ENCODE measurements around the gene TMEM8B.
A peak's percentile ranks its signal among the peaks of the same experiment; 100 is the strongest.

The TMEM8B gene, protein sequence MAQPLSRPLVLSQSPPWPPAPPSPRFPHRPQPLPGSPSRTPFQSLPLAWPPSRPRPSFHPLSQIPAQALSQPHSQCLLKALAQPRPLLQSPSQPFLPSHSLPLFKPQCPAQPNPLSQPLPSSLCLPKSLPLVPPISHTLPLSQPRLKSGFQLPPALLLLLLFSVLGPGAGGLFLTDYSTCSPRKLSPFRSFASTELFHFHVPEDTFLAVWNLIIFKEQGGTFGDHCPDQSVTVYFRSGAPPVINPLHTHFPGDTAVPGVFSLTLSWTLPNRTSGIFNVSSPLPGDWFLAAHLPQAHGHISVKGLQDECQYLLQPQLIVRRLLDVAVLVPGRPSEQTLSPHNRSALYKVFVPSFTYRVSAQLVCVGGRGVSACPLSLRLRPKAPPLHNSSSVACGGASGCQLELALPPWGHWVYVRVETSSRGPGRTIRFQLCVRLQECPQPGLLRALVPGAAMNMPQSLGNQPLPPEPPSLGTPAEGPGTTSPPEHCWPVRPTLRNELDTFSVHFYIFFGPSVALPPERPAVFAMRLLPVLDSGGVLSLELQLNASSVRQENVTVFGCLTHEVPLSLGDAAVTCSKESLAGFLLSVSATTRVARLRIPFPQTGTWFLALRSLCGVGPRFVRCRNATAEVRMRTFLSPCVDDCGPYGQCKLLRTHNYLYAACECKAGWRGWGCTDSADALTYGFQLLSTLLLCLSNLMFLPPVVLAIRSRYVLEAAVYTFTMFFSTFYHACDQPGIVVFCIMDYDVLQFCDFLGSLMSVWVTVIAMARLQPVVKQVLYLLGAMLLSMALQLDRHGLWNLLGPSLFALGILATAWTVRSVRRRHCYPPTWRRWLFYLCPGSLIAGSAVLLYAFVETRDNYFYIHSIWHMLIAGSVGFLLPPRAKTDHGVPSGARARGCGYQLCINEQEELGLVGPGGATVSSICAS

DNA sequence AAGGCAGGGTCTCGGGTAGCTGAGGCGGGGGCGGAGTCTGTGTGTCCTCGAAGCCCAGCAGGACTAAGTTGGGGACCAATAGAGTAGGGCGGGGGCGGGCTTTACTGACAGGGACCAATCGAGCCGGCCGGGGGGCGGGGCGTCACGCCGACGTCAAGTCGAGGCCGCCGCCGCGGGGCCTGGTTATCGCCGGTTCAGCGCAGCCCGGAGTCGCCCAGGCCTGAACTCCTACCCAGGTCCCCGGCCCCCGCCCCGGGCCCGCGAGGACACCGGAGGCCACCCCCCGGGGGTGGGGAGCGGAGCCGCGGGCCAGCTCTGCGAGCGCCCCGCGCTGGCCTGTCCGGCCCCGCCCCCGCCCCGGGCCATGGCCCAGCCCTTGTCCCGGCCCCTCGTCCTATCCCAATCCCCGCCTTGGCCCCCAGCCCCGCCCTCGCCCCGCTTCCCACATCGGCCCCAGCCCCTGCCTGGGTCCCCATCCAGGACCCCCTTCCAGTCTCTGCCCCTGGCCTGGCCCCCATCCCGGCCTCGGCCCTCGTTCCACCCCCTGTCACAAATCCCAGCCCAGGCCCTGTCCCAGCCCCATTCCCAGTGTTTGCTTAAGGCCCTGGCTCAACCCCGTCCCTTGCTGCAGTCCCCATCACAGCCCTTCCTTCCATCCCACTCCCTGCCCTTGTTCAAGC is at the start of gene TMEM8B:
TMEM8B (plus strand) TSS at position 145 of the 680 bp plus-strand sequence; CDS start at position 365, 220 bp downstream.
- DNase-seq: peak; percentile 93

DNA sequence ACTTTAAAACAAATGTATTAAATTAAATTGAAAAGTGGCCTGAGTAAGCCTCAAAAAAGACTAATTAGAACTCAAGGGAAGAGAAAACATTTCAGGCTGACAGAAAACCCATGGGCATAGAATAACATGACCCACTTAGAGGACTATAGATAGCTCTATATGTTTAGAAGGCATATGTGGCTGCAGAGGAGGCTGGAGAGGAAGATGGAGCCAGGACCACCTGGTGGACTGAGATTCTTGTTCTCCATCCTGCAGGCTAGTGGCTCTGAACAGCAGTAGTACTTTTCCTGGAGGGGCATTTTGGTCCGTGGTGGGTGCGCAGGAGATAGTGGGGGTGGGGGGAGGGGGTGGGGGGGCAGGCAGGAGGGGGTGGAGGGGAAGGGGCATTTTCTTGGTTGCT is 48.0 kb upstream of the TMEM8B start:
- no peak for DNase-seq

DNA sequence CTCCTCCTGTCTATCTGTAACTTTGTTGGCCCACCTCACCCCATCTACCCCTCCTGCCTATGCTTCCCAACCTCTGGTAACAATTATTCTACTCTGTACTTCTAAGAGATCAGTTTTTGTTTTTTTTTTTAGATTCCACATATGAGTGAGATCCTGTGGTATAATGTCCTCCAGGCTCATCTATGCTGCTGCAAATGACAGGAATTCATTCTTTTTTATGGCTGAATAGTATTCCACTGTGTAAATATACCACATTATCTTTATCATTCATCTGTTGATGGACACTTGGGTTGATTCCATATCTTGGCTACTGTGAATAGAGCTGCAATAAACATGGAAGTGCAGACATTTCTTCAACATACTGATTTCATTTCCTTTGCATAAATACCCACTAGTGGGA is 45.6 kb upstream of the TMEM8B start:
- no peak for DNase-seq

DNA sequence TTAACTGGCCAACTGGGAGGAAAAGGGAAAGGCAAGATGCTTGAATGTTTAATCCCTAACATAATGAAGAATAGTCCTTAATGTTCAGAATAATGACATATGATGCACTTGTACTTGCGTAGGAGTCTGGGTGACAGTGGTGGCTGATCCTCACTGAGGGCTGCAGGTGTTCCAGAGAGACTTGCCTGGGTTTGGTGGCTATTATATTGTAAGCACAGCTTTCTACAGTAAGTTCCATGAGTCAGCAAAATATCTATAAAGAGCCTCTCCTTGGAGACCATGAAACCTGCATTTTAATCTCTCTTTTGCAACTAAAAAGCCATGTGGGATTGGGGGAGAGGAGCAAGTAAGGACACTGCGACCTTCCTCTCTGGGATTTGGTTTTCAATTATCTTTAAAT is 39.5 kb upstream of the TMEM8B start:
- no peak for DNase-seq

DNA sequence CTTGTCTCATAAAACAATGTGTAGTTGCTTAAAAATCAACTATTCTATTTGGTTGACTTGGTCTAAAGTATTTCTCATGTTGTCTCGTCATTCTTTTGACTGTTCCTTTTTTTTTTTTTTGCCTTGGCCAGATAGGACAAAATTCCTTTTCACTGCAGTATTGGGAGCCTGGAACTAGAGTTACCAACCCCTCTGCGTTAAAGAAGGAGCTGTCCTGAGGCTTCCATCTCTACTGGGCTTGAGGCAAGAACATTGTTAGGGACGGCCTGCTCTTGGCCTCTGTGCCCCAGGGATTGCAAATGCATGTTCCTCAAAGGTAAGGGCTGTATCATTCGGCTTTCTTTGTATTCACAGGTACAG is 39.0 kb upstream of the TMEM8B start:
- no peak for DNase-seq

DNA sequence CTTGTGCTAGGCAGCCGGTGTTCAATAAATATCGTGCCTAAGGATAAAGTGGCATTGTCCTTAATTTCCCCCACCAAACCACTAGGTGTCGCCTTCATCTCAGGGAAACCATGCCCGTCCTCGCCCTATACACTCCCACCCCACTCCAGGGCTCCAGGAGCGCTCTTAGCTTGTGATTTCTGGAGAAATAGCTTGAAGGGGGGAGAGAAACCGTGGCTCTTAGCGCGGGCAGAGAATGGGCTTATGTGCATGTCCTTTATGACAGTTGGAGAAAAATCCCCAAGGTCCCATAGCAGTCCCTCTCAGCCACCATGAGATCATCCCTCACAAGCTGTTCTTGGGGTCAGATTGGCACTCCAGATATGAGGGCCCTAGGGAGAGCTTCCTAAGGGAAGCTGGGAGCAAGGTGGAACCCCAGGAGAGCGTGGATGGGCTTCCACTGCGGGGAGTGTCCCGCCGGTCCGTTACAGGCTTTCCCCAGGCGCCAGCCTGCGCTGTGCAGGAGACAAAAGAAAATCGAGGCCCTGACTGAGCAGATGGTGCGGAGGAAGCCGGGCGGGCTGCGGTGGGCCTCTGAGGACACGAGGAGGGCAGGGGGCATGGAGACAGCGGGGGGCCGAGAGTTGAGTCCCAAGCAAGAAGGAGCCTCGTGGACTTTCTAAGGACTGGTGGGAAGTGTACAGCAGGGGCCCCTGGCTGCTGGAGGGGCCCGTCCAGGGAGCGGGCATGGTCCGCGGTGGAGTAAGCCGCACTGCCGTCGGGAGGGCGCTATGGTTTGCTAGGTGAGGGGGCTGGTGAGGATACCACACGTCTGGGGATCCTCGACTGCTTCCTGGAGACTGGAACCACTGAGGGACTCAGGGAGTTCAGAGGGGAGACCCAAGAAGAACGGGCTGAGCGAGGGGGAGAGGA is 38.4 kb upstream of the TMEM8B start:
- peak; percentile 79 for DNase-seq

DNA sequence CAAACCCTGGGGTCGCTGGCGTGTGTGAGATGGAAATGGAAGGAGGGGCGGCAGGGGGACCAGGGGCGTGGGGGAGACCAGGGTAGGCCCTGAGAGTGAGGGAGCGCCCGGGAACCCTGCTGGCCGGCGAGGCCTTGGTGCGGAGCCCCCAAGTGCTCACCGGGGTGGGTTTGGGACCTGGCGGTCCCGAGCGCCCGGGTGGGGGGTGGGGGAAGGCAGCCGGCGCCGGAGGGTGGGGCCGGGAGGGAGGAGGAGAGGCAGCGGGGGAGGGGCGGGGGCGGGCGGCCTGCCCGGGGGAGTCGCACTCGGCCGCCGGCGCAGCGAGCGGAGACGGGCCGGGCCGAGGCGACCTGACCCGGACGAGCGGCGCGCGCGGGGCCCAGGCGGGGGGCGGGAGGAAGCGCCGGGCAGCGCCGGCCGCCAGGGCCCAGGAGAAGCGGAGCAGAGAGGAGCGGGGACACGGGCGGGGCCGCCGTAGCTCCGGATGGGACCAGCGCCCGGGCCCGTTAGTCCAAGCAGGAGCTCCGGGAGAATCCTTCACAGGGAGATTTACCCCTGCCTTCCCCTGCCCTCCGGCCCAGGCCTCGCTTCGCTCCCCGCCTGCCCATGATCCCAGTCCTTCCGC is 37.6 kb upstream of the TMEM8B start, which contains the start of gene NPR2:
NPR2 (plus strand) TSS at position 295 of the 625 bp plus-strand sequence. CDS start 818 bp downstream, outside the sequence.
- no peak for DNase-seq

DNA sequence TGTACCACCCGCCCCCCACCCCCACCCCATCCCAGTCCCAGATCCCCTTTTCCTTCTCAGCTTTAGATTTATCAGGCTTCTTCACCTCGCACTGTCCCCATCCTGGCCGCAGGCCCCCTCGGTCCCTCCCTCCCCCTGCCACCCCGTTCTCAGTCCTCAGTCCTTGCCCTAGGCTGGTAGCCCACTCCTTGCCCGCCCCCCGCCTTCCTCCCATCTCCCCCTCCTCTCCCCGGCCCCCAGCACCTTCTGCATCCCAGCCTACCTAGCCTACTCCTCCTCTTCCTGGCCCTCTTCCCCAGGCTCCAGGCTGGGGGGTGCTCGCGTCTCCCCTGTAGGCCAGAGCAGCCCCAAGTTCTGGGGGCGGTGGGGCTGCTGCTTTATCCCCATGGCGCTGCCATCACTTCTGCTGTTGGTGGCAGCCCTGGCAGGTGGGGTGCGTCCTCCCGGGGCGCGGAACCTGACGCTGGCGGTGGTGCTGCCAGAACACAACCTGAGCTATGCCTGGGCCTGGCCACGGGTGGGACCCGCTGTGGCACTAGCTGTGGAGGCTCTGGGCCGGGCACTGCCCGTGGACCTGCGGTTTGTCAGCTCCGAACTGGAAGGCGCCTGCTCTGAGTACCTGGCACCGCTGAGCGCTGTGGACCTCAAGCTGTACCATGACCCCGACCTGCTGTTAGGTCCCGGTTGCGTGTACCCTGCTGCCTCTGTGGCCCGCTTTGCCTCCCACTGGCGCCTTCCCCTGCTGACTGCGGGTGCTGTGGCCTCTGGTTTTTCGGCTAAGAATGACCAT is 36.8 kb upstream of the TMEM8B start:
- no peak for DNase-seq

DNA sequence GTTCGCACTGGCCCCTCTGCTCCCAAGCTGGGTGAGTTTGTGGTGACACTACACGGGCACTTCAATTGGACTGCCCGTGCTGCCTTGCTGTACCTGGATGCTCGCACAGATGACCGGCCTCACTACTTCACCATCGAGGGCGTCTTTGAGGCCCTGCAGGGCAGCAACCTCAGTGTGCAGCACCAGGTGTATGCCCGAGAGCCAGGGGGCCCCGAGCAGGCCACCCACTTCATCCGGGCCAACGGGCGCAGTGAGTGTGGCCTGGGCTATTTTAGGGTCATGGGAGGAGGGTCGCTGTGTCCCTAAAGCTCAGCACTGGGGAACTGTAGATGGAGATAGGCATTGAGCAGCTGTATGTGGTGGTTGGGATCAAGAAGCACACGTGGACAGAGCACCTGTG is 36.2 kb upstream of the TMEM8B start:
- no peak for DNase-seq

DNA sequence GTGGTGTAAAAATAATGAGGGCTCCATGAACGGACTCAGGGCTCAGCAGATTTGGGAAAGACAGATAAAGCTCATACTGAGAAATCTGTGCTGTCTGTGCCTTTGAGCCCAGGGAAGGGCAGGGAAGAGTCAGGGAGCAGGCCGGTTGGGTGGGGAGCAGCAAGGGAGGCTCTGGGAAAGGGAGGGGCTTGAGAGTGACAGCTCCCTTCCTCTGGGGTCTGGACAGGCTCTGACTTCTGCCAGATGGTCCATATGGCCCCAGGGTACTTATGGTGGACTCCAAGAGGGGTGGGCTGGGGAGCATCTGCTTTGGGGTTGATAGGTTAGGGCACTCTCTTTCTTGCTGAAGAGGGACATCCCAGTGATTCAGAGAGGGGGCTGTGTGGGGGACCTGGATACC is 35.6 kb upstream of the TMEM8B start:
- DNase-seq: no peak

DNA sequence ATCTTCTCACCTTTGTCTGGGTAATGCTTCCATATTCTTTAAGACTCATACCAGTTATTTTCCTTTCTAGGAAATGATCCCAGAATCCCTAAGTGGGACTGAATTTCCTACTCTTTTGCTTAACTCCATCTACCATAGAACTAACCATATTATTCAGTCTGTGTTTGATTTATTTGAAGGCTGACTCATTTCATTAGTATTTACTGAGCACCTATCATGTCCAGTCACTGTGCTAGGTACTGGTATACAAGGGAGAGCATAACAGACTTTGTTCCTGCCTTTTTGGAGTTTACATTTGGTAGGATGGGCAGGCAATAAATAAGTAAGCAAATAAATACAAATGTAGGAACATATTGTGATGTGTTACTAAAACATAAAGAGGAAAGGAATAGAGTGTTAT is 33.3 kb upstream of the TMEM8B start:
- no peak for DNase-seq

DNA sequence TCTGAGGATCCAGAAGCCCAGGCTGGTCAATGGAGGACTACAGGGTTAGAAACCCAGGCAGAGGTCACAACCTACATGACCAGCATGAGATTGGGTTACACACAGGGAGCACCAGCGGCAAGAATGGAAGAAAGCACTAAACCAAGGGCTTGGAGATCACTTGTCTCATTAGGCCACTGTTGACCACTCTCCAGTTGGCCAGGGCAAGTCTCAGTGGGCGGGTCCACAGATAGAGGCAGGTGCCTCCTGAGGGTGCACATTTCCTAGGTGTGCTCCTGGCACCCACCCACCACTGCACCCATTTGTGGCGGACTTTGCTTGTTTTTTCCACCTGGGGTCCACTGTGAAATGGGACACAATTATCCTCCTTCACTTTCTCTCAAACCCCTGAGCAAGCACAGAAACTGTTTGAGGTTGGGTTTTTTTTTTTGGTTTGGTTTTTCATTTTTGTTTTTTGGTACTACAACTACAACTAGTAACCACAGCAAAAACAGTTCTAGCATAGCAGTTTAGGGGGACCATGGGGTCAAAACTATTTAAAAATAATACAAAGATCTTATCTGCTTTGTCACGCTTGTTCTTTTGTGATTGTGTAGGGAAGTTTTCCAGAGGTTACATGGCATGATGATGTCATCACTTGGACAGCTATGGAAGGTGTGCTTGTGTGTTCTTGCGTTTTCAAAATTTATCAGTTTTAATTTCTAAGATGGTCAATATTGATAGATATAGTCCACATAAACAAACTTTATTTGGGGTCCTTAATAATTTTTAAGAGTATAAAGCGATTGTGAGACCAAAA is 31.5 kb upstream of the TMEM8B start:
- no peak for DNase-seq

DNA sequence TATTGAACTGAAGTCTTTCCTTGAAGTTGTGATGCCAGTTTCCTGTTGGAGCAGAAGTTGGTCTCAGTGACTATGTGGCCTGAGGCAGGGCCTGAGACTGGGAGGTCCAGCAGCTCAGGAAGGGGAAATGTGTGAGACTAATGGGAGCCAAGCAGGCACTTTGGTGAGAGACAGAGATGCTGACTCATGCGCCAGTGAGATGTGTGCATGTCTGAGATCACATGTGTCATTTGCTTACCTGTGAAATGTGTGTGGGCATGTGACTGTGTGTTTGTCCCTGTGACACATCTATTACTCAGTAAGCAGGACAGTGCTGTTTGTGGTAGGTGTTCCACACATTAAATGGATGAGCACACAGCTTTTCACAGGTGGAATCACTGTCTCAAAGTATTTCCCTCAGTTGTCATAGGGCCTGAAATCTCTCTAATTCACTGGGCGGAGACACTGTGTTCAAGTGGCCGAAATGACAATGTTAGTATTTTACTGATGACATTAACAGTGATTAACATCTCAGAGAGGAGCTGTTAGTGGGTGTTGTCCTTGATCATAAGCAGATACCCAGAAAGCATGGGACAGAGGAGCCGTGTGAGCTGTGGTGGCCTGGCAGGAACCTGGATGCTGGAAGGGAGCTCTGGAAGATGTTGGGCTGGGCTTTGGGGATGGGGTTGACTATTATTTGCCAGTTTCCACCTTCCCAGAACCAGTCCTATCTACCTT is 30.2 kb upstream of the TMEM8B start:
- no peak for DNase-seq

DNA sequence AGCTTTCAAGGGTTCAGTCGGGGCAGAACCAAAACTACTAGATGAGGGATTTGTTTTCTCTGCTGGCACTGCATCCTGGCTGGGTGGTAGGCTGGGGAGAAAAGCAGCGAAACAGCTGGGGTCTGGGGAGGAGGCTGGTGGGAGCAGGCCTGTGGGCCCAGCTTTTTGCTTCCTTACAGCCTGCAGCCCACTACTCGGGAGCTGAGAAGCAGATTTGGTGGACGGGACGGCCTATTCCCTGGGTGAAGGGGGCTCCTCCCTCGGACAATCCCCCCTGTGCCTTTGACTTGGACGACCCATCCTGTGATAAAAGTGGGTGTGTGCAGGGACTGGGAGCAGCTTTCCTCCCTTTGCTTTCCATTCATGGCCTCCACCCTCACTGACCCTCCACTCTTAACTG is 28.5 kb upstream of the TMEM8B start:
- no peak for DNase-seq

DNA sequence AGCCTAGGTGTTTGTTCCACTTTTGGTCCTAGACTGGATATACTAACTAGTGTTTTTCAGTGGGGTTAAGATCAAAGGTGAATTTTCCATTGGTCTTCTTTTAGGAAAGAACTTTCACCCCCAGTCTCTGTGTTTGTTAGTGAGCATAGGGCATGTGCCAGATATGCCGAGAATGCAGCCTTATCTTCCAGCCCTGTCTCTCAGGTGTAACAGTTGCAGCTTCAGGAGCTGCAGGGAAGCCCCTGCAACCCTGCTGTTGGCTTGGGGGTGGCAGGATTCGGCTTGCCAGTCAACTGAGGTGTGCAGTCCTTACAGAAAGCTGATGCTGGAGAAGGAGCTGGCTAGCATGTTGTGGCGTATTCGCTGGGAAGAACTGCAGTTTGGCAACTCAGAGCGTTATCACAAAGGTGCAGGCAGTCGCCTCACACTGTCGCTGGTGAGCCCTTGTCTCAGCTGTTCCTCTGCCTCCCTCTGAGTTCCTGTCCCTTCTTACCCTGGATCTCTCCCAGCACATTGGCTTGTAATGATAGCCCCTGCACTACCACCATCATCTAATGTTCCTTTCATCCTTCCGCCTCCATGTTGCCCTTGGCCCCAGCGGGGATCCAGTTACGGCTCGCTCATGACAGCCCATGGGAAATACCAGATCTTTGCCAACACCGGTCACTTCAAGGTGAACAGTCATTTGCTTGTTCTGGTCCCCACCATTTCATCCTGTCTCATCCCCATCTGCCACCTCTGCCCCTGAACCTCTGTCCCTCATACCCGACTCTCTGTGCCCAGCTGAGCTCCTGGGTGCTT is 27.5 kb upstream of the TMEM8B start:
- DNase-seq: no peak

DNA sequence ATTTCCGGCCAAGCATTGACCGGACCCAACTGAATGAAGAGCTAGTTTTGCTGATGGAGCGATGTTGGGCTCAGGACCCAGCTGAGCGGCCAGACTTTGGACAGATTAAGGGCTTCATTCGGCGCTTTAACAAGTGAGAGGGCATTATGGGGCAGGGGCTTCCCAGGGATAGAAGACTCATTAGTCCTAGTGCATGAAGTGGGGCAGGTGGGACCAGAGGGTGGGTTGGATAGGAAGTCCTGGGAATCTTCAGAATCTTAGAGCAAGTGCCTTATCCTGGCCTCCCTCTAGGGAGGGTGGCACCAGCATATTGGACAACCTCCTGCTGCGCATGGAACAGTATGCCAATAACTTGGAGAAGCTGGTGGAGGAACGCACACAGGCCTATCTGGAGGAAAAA is 22.9 kb upstream of the TMEM8B start:
- no peak for DNase-seq

DNA sequence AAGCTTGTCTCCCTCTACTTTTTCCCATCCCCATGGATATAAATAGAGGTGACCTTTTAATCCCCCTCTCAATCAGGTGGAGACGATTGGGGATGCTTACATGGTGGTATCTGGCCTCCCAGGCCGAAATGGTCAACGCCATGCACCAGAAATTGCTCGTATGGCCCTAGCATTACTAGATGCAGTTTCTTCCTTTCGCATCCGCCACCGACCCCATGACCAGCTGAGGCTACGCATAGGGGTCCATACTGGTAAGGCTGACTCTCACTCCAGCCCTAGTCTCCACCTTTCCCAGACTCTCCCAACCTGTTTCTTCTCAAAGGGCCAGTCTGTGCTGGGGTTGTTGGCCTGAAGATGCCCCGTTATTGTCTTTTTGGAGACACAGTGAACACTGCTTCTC is 20.6 kb upstream of the TMEM8B start:
- no peak for DNase-seq

DNA sequence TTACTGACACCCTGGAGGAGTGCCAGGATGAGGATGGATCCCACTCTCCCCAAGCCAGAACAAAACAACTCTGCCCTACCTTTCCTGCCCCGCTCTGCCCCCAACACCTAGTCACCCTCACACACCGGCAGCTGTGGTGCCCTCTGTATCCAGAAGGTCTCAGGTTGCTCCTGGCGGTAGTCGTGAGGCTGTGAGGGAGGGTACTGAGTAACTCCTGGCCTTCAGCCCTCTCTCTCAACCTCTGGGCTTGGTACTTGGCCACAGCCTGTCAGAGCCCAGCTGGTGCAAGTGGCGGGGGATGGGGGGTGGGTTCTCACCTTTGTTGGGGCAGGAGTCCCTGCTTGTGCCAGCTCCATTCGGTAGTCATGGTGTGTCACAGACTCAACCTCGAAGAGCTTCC is 18.9 kb upstream of the TMEM8B start:
- no peak for DNase-seq

All from CD4-positive, alpha-beta T cell treated with Interleukin-10 for 1 hour (primary cell).